SK-N-SH (cell line): ENCODE data around the gene SMCO2.

Experiments used
- CTCF ChIP-seq: fragments of 200-600 bp; sonication (generic); IDR thresholded peaks from 2 replicates; pipeline ENCODE4 v1.6.1; 2017; ENCODE audit warnings: antibody characterized with exemption, mild to moderate bottlenecking, moderate library complexity
- ELF1 ChIP-seq: IDR thresholded peaks from 2 replicates; pipeline ENCODE4 v1.4.0; 2012
- EZH2phosphoT487 ChIP-seq: fragments of 200-600 bp; sonication (generic); IDR thresholded peaks from 2 replicates; pipeline ENCODE4 v1.6.1; 2017; ENCODE audit warnings: low read depth, mixed run types, mild to moderate bottlenecking, antibody characterized with exemption, moderate library complexity, borderline replicate concordance
- FOXM1 ChIP-seq: IDR thresholded peaks from 2 replicates; pipeline ENCODE4 v1.4.0; 2012; ENCODE audit warnings: low read depth, mild to moderate bottlenecking

GRCh38 chr12:27535318-27535717 lies 88.8 kb downstream of the SMCO2 start:
- TF ChIP-seq CTCF (no peak), ELF1 (no peak), FOXM1 (no peak), EZH2phosphoT487 (no peak)
